Peyer's patch (tissue), 4 donors: ENCODE data around the gene MAP1B.

ENCODE experiments used
- CTCF ChIP-seq, 6 experiments: fragments of 450-650 bp in 4 of 6; fragments of 200-600 bp in 2 of 6; sonication (generic) in 1 of 6; IDR thresholded peaks; one replicate each; pipeline ENCODE4 v1.5.1; 2017 to 2019; ENCODE audit warnings: antibody characterized with exemption in 6 of 6, mild to moderate bottlenecking in 3 of 6, moderate library complexity in 1 of 6
- POLR2A ChIP-seq, 2 donors: fragments of 450-650 bp; IDR thresholded peaks; one replicate each; pipeline ENCODE4 v1.5.1; 2017; ENCODE audit warnings: antibody characterized with exemption in 2 of 2, mild to moderate bottlenecking in 2 of 2, moderate library complexity in 2 of 2

- no peak for TF ChIP-seq CTCF (IDR thresholded peaks at IDR 0.05)
- no peak for TF ChIP-seq POLR2A (IDR thresholded peaks at IDR 0.05)
Observed at GRCh38 chr5:72256536-72256935, 149.3 kb downstream of the MAP1B start.
